Stimulated activated naive CD8-positive, alpha-beta T cell treated with anti-CD3 and anti-CD28 coated beads, Interleukin-15, Interleukin-2, amounts not matched to agents 100 ng/mL and 50 ng/mL, for 24 hours (primary cell): ENCODE results near the gene CNNM4.

ENCODE experiments used
- H3K27ac Mint-ChIP-seq: one replicate; pipeline ENCODE4 v1.8.0; 2021; ENCODE audit warnings: mild to moderate bottlenecking, mixed read lengths
- H3K27me3 Mint-ChIP-seq: one replicate; pipeline ENCODE4 v1.8.0; 2021; ENCODE audit warnings: mixed read lengths
- H3K36me3 Mint-ChIP-seq: one replicate; pipeline ENCODE4 v1.8.0; 2021; ENCODE audit warnings: low read depth, mixed read lengths
- H3K4me1 Mint-ChIP-seq: one replicate; pipeline ENCODE4 v1.8.0; 2021; ENCODE audit warnings: low read depth, mixed read lengths
- H3K4me3 Mint-ChIP-seq: one replicate; pipeline ENCODE4 v1.8.0; 2021; ENCODE audit warnings: mild to moderate bottlenecking, mixed read lengths
- H3K9me3 Mint-ChIP-seq: one replicate; pipeline ENCODE4 v1.8.0; 2021; ENCODE audit warnings: mixed read lengths

Gene CNNM4

DNA sequence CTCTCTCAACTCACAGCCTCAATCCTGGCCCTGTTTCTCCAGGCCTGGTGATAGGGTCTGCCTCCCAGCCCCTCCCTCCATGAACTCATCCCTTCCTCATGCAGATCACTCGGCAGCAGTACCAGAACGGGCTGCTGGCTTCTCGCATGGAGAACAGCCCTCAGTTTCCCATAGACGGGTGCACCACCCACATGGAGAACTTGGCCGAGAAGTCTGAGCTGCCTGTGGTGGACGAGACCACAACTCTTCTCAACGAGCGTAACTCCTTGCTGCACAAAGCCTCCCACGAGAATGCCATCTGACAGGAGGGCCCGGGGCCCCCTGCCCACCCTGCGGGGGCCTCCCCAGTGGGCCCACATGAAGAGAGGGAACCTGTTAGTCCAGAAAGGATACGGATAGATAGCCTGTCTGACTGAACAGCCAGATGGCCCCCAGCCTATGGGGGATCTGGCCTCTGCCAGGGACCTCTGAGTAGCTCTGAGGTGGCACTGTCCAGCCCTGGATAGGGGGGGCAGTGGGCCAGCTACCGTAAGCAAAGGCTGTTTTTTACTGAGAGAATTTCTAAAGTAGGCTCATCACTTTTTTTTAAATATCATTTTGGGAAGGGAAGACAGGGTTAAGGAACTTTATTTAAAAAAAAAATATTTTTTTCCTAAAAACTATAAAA is 48.6 kb downstream of the CNNM4 start:
- H3K4me1 Mint-ChIP-seq: peaks cover 9% of the 10 kb centered on the region
- H3K36me3 Mint-ChIP-seq: peaks cover 4% of the 10 kb centered on the region
- H3K9me3 Mint-ChIP-seq: no peaks in the 10 kb centered on the region
- peak overlapping the region; percentile 11 for H3K27ac Mint-ChIP-seq
- no peak overlapping the region for H3K4me3 Mint-ChIP-seq
- no peaks in the 10 kb centered on the region for H3K27me3 Mint-ChIP-seq

DNA sequence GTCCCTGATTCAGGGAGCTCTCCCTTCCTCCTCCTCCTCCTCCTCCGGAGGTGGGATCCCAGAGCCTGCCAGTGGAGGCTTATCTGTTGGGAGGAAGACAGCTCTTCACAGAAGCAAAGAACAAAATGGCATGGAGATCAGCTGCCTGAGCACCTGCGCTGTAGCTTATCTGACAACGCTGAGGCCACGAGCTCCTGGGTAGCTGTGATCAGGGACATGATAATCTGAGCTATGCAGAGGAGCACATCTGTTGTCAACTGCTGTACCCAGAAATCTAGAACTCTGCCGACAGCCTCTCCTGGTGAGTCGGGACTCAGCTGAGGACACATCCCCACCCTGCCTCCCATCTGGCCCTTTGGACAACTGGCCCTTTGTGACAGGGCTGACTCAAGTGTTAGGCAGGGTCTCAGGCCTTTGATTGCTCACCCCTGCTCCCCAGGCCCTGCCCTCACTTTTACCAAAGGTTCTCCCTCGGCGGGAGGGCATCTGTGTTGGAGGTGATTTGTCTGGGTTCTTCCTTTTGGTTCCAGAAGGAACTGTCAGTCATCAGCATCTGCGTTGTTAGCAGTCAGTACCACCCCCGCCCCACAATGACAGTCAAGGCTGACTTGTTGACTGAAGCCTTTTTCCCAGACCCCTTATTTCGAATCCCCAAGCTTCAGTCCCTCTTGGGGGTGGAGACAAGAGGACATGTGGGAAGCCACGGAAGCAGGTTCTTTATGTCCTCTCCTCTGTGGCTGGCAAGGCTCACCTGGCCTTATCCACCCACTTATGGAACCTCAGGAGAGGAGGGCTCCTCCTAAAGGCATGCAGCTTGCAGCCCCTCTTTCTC is 49.5 kb downstream of the CNNM4 start:
- no peaks in the 10 kb centered on the region for H3K27me3 Mint-ChIP-seq
- peaks cover 14% of the 10 kb centered on the region for H3K4me1 Mint-ChIP-seq
- H3K4me3 Mint-ChIP-seq: no peak overlapping the region
- no peak overlapping the region for H3K27ac Mint-ChIP-seq
- H3K36me3 Mint-ChIP-seq: peaks cover 4% of the 10 kb centered on the region
- no peaks in the 10 kb centered on the region for H3K9me3 Mint-ChIP-seq

DNA sequence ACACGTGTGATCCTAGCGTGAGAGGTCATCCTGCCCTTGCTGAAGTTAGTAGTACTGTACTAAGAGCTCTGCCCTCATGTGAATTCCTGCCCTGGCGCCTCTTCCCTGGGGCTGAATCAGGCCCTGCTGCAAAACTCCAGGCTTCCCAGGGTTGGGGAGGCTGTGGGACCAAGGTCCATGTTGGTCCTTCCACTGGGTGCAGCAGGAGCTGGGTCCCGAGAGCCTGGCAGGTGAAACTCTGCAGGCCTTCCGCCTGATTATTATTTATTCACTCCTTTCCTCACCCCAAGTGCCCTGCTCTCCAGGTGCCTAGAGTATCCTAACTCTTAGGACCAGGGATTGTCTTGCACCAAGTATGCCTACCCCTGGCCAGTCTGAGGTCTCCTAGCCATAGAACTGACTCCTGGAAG is 50.1 kb downstream of the CNNM4 start:
- peaks cover 4% of the 10 kb centered on the region for H3K36me3 Mint-ChIP-seq
- no peak overlapping the region for H3K4me3 Mint-ChIP-seq
- no peaks in the 10 kb centered on the region for H3K9me3 Mint-ChIP-seq
- H3K27me3 Mint-ChIP-seq: no peaks in the 10 kb centered on the region
- peaks cover 18% of the 10 kb centered on the region for H3K4me1 Mint-ChIP-seq
- no peak overlapping the region for H3K27ac Mint-ChIP-seq

DNA sequence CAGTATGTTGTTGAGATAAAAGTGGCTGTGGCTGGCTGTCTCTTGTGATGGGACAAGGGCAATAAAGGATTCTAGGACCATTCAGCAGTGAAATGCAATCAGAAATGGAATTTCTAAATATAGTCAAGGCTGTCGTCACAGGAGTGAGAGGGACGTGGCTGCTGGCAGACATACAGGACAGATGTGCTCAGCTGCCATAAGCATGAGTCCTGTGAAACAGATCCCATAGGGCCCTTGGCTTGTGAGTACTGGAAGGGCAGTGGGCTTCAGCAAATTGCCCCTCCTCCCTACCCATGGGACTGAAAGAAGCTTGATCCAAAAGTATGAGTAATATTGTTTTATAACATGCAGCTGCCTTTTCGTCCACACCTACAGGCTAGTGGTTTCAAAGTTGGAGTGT is 51.2 kb downstream of the CNNM4 start:
- H3K4me3 Mint-ChIP-seq: no peak overlapping the region
- H3K4me1 Mint-ChIP-seq: peaks cover 9% of the 10 kb centered on the region
- H3K9me3 Mint-ChIP-seq: no peaks in the 10 kb centered on the region
- H3K27me3 Mint-ChIP-seq: no peaks in the 10 kb centered on the region
- H3K27ac Mint-ChIP-seq: no peak overlapping the region
- H3K36me3 Mint-ChIP-seq: peaks cover 4% of the 10 kb centered on the region

DNA sequence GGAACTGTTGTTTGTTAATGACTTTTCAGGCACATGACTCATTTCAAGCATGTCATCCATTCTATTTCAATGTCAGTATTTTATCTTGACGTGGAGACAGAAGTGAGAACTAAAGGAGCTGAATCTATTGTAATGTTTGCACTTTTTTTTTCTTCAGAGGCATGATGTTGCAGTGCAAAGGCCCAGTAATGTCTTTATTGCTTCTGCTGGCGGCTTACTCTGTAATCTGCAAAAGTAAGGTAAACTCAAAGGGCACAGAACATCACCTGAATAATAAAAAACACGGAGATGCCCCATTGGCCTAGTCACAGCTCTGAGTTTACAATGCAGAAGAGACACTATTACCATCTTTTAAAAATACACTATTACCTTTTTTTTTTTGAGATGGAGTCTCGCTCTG is 53.0 kb downstream of the CNNM4 start:
- Mint-ChIP-seq H3K27ac (no peak overlapping the region), H3K36me3 (peaks cover 8% of the 10 kb centered on the region), H3K27me3 (no peaks in the 10 kb centered on the region), H3K4me3 (no peak overlapping the region), H3K9me3 (no peaks in the 10 kb centered on the region), H3K4me1 (peaks cover 25% of the 10 kb centered on the region)

DNA sequence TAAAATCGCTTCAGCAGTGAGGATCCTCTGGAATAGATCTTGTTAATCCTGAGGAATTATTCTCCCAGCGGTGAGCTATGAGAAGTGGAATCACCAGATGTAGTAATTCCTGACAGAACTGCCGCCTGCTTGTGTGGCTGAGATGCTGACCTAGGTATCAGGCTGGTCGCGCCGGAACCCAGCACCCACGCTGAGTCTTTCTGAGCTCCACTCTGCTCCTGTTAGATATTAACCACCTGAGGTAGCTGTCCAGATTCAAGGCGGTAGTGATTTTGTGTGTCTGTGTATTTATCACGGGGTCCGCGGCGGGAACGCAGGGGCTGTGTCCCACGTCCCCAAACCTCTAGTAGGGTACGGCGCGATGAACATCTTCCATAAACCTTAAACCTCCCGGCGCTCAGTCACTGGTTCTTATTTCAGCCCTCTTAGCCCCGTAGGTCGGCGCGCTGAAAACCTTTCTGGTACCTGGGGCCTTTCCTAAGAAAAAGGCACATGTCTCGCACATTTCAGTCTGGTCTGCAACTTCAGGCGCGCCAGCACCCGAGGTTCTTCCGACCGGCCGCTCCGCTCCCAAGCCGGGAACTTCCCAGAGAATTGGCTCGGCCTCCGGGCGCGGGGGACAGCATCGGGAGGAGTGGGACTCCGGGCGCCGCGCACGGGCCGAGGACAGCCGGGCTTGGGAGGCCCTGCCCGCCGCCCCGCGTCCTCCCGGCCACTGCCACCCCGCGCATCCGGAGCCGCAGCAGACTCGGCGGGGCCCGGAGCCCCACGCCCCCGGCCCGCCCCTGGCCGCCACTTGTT is 54.8 kb downstream of the CNNM4 start:
- Mint-ChIP-seq H3K9me3 (no peaks in the 10 kb centered on the region), H3K36me3 (peaks cover 17% of the 10 kb centered on the region), H3K27ac (peak overlapping the region; percentile 55), H3K27me3 (no peaks in the 10 kb centered on the region), H3K4me3 (peak overlapping the region; percentile 86), H3K4me1 (peaks cover 44% of the 10 kb centered on the region)

DNA sequence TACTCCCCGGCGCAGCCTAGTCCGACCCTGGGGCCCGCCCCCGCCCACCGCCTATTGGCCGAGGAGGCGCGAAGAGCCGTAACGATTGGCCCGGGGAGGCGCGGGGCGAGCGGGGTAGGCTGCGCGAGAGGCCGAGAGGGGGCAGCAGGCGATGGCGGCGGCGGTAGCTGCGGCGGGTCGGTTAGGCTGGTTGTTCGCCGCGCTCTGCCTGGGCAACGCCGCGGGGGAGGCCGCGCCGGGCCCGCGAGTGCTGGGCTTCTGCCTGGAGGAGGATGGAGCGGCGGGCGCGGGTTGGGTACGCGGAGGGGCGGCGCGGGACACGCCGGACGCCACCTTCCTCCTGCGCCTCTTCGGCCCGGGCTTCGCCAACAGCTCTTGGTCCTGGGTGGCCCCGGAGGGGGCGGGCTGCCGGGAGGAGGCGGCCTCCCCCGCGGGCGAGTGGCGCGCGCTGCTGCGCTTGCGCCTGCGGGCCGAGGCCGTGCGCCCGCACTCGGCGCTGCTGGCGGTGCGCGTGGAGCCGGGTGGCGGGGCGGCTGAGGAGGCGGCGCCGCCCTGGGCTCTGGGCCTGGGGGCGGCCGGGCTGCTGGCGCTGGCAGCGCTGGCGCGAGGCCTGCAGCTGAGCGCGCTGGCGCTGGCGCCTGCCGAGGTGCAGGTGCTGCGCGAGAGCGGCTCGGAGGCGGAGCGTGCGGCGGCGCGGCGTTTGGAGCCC is 55.6 kb downstream of the CNNM4 start, which contains the start of gene CNNM3:
Gene CNNM3, plus strand, starts transcription at position 142 of the 709 bp plus-strand sequence. Its CDS starts 10 bp downstream, at position 152.
- H3K4me3 Mint-ChIP-seq: peak within 1 kb of the TSS; percentile 86
- H3K4me1 Mint-ChIP-seq: peaks cover 51% of the 10 kb centered on the region
- no peaks in the 10 kb centered on the region for H3K27me3 Mint-ChIP-seq
- no peaks in the 10 kb centered on the region for H3K9me3 Mint-ChIP-seq
- H3K27ac Mint-ChIP-seq: peak within 1 kb of the TSS; percentile 55
- H3K36me3 Mint-ChIP-seq: peaks cover 19% of the 10 kb centered on the region

DNA sequence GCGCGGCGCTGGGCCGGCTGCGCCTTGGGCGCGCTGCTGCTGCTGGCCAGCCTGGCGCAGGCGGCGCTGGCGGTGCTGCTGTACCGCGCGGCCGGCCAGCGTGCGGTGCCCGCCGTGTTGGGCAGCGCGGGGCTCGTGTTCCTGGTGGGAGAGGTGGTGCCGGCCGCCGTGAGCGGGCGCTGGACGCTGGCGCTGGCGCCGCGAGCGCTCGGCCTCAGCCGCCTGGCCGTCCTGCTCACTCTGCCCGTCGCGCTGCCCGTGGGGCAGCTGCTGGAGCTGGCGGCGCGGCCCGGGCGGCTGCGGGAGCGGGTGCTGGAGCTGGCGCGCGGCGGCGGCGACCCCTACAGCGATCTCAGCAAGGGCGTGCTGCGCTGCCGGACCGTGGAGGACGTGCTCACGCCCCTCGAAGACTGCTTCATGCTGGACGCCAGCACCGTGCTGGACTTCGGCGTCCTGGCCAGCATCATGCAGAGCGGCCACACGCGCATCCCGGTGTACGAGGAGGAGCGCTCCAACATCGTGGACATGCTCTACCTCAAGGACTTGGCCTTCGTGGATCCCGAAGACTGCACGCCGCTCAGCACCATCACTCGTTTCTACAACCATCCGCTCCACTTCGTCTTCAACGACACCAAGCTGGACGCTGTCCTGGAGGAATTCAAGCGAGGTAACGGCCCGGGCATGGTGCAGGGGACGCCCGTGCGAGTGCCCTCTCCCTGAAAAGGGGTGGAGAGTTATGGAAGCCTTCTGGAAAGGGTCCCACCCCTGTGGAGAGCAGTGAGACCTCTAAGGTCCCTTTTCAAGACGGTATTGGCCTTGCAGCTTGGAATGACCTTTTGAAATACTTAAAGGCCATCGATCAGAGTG is 56.4 kb downstream of the CNNM4 start:
- peaks cover 22% of the 10 kb centered on the region for H3K36me3 Mint-ChIP-seq
- H3K27ac Mint-ChIP-seq: no peak overlapping the region
- peaks cover 56% of the 10 kb centered on the region for H3K4me1 Mint-ChIP-seq
- H3K9me3 Mint-ChIP-seq: no peaks in the 10 kb centered on the region
- H3K4me3 Mint-ChIP-seq: peak overlapping the region; percentile 85
- H3K27me3 Mint-ChIP-seq: no peaks in the 10 kb centered on the region

DNA sequence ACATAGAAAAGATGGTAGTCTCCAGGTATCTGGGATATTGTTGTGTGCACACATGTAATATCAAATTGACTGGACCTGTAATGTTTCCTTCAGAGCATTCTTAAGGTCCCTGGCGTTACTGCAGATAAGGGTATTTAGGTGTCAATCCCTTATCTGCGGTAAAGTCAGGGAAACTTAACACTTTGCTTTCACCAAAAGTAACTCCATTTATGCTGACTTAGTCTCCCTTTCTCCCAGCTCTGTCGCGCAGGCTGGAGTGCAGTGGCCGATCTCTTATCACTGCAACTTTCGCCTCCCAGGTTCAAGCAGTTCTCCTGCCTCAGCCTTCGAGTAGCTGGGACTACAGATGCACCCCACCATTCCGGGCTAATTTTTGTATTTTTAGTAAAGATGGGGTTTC is 57.2 kb downstream of the CNNM4 start:
- Mint-ChIP-seq H3K36me3 (peaks cover 22% of the 10 kb centered on the region), H3K27ac (no peak overlapping the region), H3K27me3 (no peaks in the 10 kb centered on the region), H3K9me3 (no peaks in the 10 kb centered on the region), H3K4me1 (peaks cover 56% of the 10 kb centered on the region), H3K4me3 (peak overlapping the region; percentile 85)

DNA sequence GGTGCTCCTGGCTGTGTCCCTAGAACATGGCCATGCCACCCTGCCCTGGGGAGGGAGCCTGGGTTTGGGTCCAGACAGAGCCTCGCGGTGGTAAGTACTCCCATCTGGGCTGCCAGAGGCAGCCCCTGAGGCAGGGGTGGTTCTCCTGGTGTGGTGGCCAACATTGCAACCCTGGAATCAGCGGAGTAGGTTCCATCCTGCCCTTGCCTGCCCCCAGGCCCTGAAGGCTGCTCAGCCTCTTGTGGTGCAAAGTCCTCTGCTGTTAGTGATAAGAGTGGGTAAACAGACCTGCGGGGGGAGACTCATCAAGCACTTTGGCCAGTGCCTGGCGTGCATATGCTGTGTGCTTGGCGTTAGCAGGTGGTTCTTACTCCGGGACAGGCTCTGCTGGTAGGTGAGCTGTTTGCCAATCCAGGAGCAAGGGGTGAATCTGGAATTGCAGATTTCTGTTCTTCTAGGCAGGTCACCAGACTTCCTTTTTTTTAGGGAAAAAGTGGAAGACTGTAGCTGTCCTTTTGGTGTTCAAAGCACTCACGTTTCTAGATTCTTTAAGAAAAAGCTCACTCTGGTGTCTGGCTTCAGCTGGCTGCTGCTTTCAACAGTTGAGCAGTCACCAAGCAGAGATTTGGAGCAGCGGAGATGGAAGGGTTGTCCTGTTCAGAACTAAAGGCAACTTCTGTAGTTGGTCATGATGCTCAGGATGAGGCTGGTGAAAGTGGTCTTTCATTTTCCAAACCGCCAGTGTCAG is 58.6 kb downstream of the CNNM4 start:
- Mint-ChIP-seq H3K27me3 (no peaks in the 10 kb centered on the region), H3K4me1 (peaks cover 56% of the 10 kb centered on the region), H3K9me3 (no peaks in the 10 kb centered on the region), H3K4me3 (peak overlapping the region; percentile 85), H3K36me3 (peaks cover 22% of the 10 kb centered on the region), H3K27ac (no peak overlapping the region)

DNA sequence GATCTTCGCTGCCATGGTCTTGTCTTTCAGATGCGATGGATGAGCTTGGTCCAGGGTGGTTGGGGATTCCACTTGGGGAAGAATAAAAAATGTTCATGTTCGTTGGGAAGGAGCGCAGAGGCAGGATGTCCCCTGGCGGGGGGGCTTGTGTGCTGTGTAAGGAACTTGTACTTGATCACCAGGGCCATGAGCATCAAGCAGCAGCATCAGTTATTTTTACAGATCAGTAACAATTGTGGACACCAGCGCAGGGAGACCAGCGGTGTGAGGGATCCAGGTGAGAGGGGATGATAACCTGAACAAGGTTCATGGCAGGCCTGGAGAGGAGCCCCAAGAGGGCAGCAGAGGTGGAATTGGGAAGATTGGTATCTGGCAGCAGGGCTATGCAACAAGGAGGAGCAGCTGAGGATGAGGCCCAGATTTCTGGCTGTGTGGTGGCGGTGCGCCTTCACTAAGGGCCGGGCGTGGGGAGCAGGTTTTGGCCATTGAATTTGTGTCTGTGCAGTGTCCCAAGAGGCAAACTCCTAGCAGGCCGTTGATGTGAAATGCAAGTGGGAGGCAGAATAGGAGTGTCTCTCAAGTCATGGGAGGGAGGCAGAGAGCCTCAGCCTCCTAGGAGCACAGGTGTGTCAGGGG is 59.3 kb downstream of the CNNM4 start:
- H3K36me3 Mint-ChIP-seq: peaks cover 25% of the 10 kb centered on the region
- H3K4me3 Mint-ChIP-seq: no peak overlapping the region
- no peaks in the 10 kb centered on the region for H3K9me3 Mint-ChIP-seq
- no peaks in the 10 kb centered on the region for H3K27me3 Mint-ChIP-seq
- H3K27ac Mint-ChIP-seq: peak overlapping the region; percentile 27
- H3K4me1 Mint-ChIP-seq: peaks cover 54% of the 10 kb centered on the region

DNA sequence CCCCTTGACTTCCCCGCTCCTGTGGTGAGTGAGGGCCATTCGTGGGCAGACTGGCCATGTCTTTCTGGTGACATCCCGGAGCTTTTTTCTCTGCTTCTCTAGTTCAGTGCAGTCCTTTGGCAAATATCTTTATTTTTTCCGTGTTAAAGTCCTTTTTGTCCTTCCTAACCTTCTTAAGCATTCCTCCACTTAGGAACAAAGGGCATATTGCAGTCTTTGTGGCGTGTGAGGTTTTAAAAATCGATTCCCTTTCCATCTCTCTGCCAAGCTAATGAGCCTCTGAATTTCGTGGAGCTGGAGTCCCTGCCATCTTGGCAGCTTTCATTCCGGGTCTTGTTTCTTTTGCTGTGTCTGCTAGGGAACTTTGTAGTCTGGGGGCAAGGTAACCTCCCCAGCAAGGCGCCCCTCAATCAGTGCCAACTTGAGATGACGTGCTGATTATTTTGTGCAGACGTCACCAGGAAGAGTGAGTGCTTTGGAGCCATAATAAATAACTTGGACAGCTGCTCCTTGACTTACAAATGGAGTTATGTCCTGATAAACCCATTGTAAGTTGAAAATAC is 60.5 kb downstream of the CNNM4 start:
- peaks cover 48% of the 10 kb centered on the region for H3K4me1 Mint-ChIP-seq
- H3K36me3 Mint-ChIP-seq: peaks cover 25% of the 10 kb centered on the region
- no peak overlapping the region for H3K27ac Mint-ChIP-seq
- H3K27me3 Mint-ChIP-seq: no peaks in the 10 kb centered on the region
- H3K9me3 Mint-ChIP-seq: no peaks in the 10 kb centered on the region
- H3K4me3 Mint-ChIP-seq: peak overlapping the region; percentile 15

DNA sequence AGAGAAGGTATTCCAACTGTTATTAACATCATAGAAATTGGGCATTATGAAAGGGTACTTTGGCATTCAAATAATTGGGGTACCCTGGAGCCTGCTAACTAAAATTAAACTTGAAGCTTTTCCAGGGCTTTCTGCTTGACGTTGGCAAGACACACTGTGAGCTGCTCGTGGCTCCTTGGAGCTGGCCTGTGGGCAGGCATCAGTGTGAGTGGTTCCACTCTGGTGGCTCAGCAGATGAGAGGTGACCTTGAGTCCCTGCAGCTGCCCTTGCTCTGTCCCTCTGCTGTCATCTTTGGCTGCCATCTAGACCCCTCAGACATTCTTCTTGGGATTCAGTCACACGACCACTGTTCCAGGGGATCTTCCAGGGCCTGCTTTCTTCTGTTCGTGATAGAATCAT is 62.1 kb downstream of the CNNM4 start:
- H3K4me3 Mint-ChIP-seq: no peak overlapping the region
- peaks cover 40% of the 10 kb centered on the region for H3K4me1 Mint-ChIP-seq
- H3K27ac Mint-ChIP-seq: no peak overlapping the region
- H3K36me3 Mint-ChIP-seq: peaks cover 29% of the 10 kb centered on the region
- no peaks in the 10 kb centered on the region for H3K9me3 Mint-ChIP-seq
- H3K27me3 Mint-ChIP-seq: no peaks in the 10 kb centered on the region
